GM19035 (cell line): Measurements from ENCODE around the gene MAP7D1.
"Not testable (repeated sequence)": the region's sequence is repeated elsewhere in the genome, so short reads cannot be mapped to it uniquely, and the experiment has no call there.

Experiments used
- ATAC-seq: cut with Tn5 transposase; IDR thresholded peaks from one replicate; pipeline ENCODE4 v1.9.1; 2021; ENCODE audit not compliant: unreplicated experiment

The MAP7D1 gene

GRCh38 chr1:36199934-36200741 is 44.2 kb downstream of the MAP7D1 start:
- no peak for ATAC-seq

GRCh38 chr1:36203027-36203553 is 47.1 kb downstream of the MAP7D1 start:
- no peak for ATAC-seq

GRCh38 chr1:36203554-36204346 is 47.8 kb downstream of the MAP7D1 start:
- ATAC-seq = no peak

- no peak for ATAC-seq
Measured at GRCh38 chr1:36204347-36204909, 48.5 kb downstream of the MAP7D1 start.

GRCh38 chr1:36206323-36206858 is 50.4 kb downstream of the MAP7D1 start:
- ATAC-seq = no peak

- ATAC-seq = no peak
Measured at GRCh38 chr1:36207339-36207738, 51.4 kb downstream of the MAP7D1 start.

- ATAC-seq = no peak
Measured at GRCh38 chr1:36208978-36209703, 53.2 kb downstream of the MAP7D1 start.

- ATAC-seq = no peak
Measured at GRCh38 chr1:36211307-36211706, 55.3 kb downstream of the MAP7D1 start.

GRCh38 chr1:36211841-36212240 is 55.9 kb downstream of the MAP7D1 start:
- ATAC-seq = no peak

- no peak for ATAC-seq
Measured at GRCh38 chr1:36212782-36213181, 56.8 kb downstream of the MAP7D1 start.

GRCh38 chr1:36217670-36218069 is 61.7 kb downstream of the MAP7D1 start:
- ATAC-seq = no peak

- not testable (repeated sequence) for ATAC-seq
Measured at GRCh38 chr1:36221901-36222300, 65.9 kb downstream of the MAP7D1 start.

GRCh38 chr1:36222481-36223380 is 66.8 kb downstream of the MAP7D1 start:
- ATAC-seq = no peak

- ATAC-seq = peak; percentile 22
Measured at GRCh38 chr1:36223381-36223995, 67.5 kb downstream of the MAP7D1 start.

- ATAC-seq = peak; percentile 93
Measured at GRCh38 chr1:36223996-36224536, 68.1 kb downstream of the MAP7D1 start, which contains the start of gene THRAP3. TSS of gene THRAP3 (plus strand) at chr1:36224443. CDS start at chr1:36282564, 58,121 bp downstream.

GRCh38 chr1:36224537-36225282 is 68.8 kb downstream of the MAP7D1 start:
- peak; percentile 50 for ATAC-seq

GRCh38 chr1:36225283-36225899 is 69.4 kb downstream of the MAP7D1 start:
- ATAC-seq = no peak

- not testable (repeated sequence) for ATAC-seq
Measured at GRCh38 chr1:36230279-36230678, 74.3 kb downstream of the MAP7D1 start.
